ENCODE measurements around the gene EBF4. TPM values are rescaled to one million over a fixed set of nuclear protein-coding genes. Genes with fewer than 3 reads are reported as not detected.
"Not testable (repeated sequence)": the region's sequence is repeated elsewhere in the genome, so short reads cannot be mapped to it uniquely, and the experiment has no call there.

Gene EBF4
- total RNA-seq, 1 donor from 2014 or later: 11.0 TPM

DNA sequence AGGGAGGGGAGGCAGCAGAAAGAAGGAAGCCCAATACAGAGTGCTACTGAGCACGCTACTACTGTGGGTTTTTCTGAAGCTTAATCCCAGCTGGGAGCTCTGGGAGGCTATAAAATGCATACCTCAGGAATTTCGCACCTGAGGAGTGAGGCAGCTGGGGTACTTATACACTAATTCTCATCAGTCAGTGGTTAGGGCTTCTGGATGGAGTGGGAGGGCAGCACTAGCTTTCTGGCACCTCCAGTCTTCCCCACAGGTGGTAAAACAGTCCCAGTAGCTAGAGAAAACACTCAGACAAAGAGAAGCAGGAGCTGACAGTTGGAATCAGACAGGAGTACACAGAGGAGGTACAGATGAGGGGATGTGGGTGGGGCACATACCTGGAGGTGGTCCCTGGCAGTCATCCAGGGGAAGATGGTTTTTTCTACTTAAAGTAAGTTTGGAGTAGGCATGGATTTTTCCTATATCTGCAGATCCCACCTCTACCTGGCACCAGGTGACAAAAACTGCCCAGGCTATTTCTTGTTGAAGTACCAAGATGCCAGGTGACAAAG is 70.1 kb downstream of the EBF4 start:
- H3K4me3 Mint-ChIP-seq (ENCODE audit: unreplicated experiment): no peak overlapping the region
- no peak overlapping the region for H3K27ac Mint-ChIP-seq (ENCODE audit: unreplicated experiment)
- peaks cover 2% of the 10 kb centered on the region for H3K4me1 Mint-ChIP-seq (ENCODE audit: low read depth, unreplicated experiment)
- H3K36me3 Mint-ChIP-seq (ENCODE audit: unreplicated experiment): no peaks in the 10 kb centered on the region
- TF ChIP-seq, protein P1, sequence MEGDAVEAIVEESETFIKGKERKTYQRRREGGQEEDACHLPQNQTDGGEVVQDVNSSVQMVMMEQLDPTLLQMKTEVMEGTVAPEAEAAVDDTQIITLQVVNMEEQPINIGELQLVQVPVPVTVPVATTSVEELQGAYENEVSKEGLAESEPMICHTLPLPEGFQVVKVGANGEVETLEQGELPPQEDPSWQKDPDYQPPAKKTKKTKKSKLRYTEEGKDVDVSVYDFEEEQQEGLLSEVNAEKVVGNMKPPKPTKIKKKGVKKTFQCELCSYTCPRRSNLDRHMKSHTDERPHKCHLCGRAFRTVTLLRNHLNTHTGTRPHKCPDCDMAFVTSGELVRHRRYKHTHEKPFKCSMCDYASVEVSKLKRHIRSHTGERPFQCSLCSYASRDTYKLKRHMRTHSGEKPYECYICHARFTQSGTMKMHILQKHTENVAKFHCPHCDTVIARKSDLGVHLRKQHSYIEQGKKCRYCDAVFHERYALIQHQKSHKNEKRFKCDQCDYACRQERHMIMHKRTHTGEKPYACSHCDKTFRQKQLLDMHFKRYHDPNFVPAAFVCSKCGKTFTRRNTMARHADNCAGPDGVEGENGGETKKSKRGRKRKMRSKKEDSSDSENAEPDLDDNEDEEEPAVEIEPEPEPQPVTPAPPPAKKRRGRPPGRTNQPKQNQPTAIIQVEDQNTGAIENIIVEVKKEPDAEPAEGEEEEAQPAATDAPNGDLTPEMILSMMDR (IDR thresholded peaks at IDR 0.05; ENCODE audit: partially characterized antibody, unreplicated experiment): no peak
- no peak for DNase-seq
- H3K27me3 Mint-ChIP-seq (ENCODE audit: unreplicated experiment): peaks cover 6% of the 10 kb centered on the region
- peaks cover 2% of the 10 kb centered on the region for H3K9me3 Mint-ChIP-seq (ENCODE audit: unreplicated experiment)

DNA sequence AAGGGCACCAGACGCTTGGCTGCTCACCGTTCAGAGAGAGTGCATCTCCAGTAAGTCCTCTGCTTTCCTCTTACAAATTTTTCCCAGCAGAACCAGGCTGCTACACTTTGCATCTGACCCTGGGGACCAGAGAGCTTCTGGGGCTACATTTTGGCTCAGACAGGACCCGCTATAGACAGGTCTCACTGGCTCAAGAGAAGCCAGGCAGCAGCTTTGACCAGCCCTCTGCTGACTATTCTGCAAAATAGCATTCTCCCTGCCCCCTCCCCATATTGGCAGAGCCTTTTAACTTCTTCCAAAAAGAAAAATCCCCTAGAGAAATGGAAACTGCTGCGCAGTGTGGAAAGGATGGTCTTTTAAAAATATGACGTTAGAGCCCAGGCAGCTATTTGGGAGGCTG is 70.6 kb downstream of the EBF4 start:
- no peaks in the 10 kb centered on the region for H3K36me3 Mint-ChIP-seq (ENCODE audit: unreplicated experiment)
- TF ChIP-seq, protein P1 (IDR thresholded peaks at IDR 0.05; ENCODE audit: partially characterized antibody, unreplicated experiment): no peak

DNA sequence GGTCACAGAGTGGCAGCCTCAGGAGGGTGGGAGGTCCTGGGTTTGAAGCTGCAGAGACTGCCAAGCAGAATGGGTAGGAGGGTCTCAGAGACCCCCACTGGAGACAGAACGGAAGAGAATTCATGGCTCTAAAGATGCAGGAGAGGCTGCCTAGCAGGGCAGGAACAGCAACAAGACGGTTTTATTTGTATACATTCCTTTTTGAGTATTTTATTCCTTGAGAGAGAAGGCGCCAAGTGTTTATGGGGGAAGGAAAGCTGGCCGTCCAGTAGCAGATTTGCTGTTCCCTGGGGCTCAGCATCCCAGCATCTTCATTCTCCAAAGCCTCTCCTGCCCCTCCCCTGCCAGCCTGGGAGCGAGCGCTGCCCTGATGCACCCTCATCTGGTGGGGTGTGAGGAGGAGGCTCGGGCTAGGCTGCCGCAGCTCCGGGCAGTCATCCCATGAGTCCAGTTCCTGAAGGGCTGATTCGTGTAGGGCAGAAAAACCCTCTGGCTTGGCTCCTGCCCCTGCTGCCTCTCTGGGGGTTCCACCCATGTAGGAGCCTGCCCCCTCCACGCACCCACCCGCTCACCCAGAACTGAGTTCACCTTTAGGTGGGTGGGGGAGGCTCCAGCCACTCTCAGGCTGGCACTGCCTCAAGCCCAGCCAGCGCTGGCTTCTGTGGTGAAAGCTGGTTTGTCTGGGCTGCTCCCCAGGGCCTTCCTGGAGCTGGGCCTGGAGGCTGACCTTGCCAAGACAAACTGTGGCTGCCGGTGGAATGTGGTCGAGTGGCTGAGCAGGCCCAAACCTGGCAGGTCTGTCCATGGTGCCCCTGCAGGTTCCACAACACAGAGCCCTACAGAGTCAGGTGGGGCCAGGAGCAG is 75.4 kb downstream of the EBF4 start:
- no peak for DNase-seq
- Mint-ChIP-seq H3K27ac (ENCODE audit: unreplicated experiment) (no peak overlapping the region), H3K9me3 (ENCODE audit: unreplicated experiment) (no peaks in the 10 kb centered on the region), H3K4me1 (ENCODE audit: low read depth, unreplicated experiment) (no peaks in the 10 kb centered on the region), H3K36me3 (ENCODE audit: unreplicated experiment) (no peaks in the 10 kb centered on the region), H3K4me3 (ENCODE audit: unreplicated experiment) (no peak overlapping the region), H3K27me3 (ENCODE audit: unreplicated experiment) (peaks cover 4% of the 10 kb centered on the region)
- TF ChIP-seq, protein P1 (IDR thresholded peaks at IDR 0.05; ENCODE audit: partially characterized antibody, unreplicated experiment): no peak

More for the DNA sequence above, 70.6 kb downstream of the EBF4 start:
- Mint-ChIP-seq H3K27me3 (ENCODE audit: unreplicated experiment) (peaks cover 7% of the 10 kb centered on the region), H3K4me1 (ENCODE audit: low read depth, unreplicated experiment) (peaks cover 2% of the 10 kb centered on the region), H3K27ac (ENCODE audit: unreplicated experiment) (no peak overlapping the region), H3K9me3 (ENCODE audit: unreplicated experiment) (peaks cover 2% of the 10 kb centered on the region), H3K4me3 (ENCODE audit: unreplicated experiment) (no peak overlapping the region)
- no peak for DNase-seq

DNA sequence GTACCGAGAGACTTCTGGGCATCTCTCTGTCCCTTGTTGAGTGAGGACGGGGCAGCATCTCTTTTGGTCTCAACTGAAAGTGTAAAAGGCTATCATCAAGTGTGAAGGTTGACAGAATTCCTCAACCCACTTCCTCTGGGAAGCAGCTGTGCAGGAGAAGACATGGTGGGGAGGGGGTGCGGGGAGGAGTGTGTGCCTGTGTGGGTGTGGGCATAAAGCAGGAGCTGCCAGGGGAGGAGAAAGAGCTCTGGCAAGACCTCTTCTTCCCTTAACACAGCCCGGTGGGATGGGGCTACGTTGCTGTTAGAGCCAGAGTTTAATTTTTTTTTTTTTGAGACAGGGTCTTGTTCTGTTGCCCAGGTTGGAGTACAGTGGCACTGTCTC is 76.0 kb downstream of the EBF4 start:
- Mint-ChIP-seq H3K4me3 (ENCODE audit: unreplicated experiment) (no peak overlapping the region), H3K27ac (ENCODE audit: unreplicated experiment) (no peak overlapping the region), H3K9me3 (ENCODE audit: unreplicated experiment) (no peaks in the 10 kb centered on the region), H3K4me1 (ENCODE audit: low read depth, unreplicated experiment) (no peaks in the 10 kb centered on the region), H3K27me3 (ENCODE audit: unreplicated experiment) (peaks cover 4% of the 10 kb centered on the region), H3K36me3 (ENCODE audit: unreplicated experiment) (no peaks in the 10 kb centered on the region)
- TF ChIP-seq, protein P1 (IDR thresholded peaks at IDR 0.05; ENCODE audit: partially characterized antibody, unreplicated experiment): no peak
- DNase-seq: no peak

DNA sequence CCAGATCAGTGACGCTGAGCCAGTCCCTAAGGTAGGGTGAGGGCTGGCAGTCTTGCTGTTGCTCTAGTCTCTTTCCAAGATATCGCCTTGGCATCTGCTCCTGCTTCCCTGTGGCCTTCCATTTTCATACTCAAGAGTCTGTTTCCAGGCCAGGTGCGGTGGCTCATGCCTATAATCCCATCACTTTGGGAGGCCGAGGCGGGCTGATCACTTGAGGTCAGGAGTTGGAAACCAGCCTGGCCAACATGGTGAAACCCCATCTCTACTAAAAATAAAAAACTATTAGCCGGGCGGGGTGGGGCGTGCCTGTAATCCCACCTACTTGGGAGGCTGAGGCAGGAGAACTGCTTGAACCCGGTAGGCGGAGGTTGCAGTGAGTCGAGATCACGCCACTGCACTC is 77.5 kb downstream of the EBF4 start:
- H3K27ac Mint-ChIP-seq (ENCODE audit: unreplicated experiment); DNase-seq; H3K9me3 Mint-ChIP-seq (ENCODE audit: unreplicated experiment); H3K4me3 Mint-ChIP-seq (ENCODE audit: unreplicated experiment); H3K36me3 Mint-ChIP-seq (ENCODE audit: unreplicated experiment); H3K27me3 Mint-ChIP-seq (ENCODE audit: unreplicated experiment); H3K4me1 Mint-ChIP-seq (ENCODE audit: low read depth, unreplicated experiment): not testable (repeated sequence)
